ENCODE results near the gene LCE6A.

Gene LCE6A

GRCh38 chr1:152860129-152860528 lies 17.5 kb downstream of the LCE6A start:
- TF ChIP-seq ZNF274 (IDR thresholded peaks at IDR 0.05; ENCODE audit: low read depth, low read length): no peak
- no peak overlapping the region for H3K4me3 ChIP-seq (ENCODE audit: low read length)

- H3K4me3 ChIP-seq (ENCODE audit: low read length): no peak overlapping the region
- no peak for TF ChIP-seq ZNF274 (IDR thresholded peaks at IDR 0.05; ENCODE audit: low read depth, low read length)
Measured at GRCh38 chr1:152861374-152861773, 18.7 kb downstream of the LCE6A start.

GRCh38 chr1:152864443-152864842 lies 21.8 kb downstream of the LCE6A start:
- H3K4me3 ChIP-seq (ENCODE audit: low read length): no peak overlapping the region
- TF ChIP-seq ZNF274 (IDR thresholded peaks at IDR 0.05; ENCODE audit: low read depth, low read length): no peak

- no peak for TF ChIP-seq ZNF274 (IDR thresholded peaks at IDR 0.05; ENCODE audit: low read depth, low read length)
- no peak overlapping the region for H3K4me3 ChIP-seq (ENCODE audit: low read length)
Measured at GRCh38 chr1:152866321-152866720, 23.7 kb downstream of the LCE6A start.

- no peak overlapping the region for H3K4me3 ChIP-seq (ENCODE audit: low read length)
- TF ChIP-seq ZNF274 (IDR thresholded peaks at IDR 0.05; ENCODE audit: low read depth, low read length): no peak
Measured at GRCh38 chr1:152869808-152870419, 27.3 kb downstream of the LCE6A start.

GRCh38 chr1:152870831-152871730 lies 28.4 kb downstream of the LCE6A start:
- no peak for TF ChIP-seq ZNF274 (IDR thresholded peaks at IDR 0.05; ENCODE audit: low read depth, low read length)
- no peak overlapping the region; the same call in 1 of the 2 replicates for H3K4me3 ChIP-seq (ENCODE audit: low read length)

- no peak for TF ChIP-seq ZNF274 (IDR thresholded peaks at IDR 0.05; ENCODE audit: low read depth, low read length)
Measured at GRCh38 chr1:152871731-152872126, 29.1 kb downstream of the LCE6A start.

GRCh38 chr1:152873495-152873894 lies 30.8 kb downstream of the LCE6A start:
- no peak overlapping the region for H3K4me3 ChIP-seq (ENCODE audit: low read length)
- no peak for TF ChIP-seq ZNF274 (IDR thresholded peaks at IDR 0.05; ENCODE audit: low read depth, low read length)

More at GRCh38 chr1:152871731-152872126, 29.1 kb downstream of the LCE6A start:
- no peak overlapping the region; the same call in 1 of the 2 replicates for H3K4me3 ChIP-seq (ENCODE audit: low read length)

- H3K4me3 ChIP-seq (ENCODE audit: low read length): no peak overlapping the region
- TF ChIP-seq ZNF274 (IDR thresholded peaks at IDR 0.05; ENCODE audit: low read depth, low read length): no peak
Measured at GRCh38 chr1:152876827-152877226, 34.2 kb downstream of the LCE6A start.

- no peak within 1 kb of the TSS for H3K4me3 ChIP-seq (ENCODE audit: low read length)
- no peak for TF ChIP-seq ZNF274 (IDR thresholded peaks at IDR 0.05; ENCODE audit: low read depth, low read length)
Measured at GRCh38 chr1:152878042-152878441, 35.4 kb downstream of the LCE6A start, which contains the start of gene SMCP. Gene SMCP (plus strand): TSS chr1:152878322. CDS start chr1:152884423, 6,101 bp downstream.

GRCh38 chr1:152879559-152880198 lies 37.0 kb downstream of the LCE6A start:
- no peak overlapping the region for H3K4me3 ChIP-seq (ENCODE audit: low read length)
- TF ChIP-seq ZNF274 (IDR thresholded peaks at IDR 0.05; ENCODE audit: low read depth, low read length): no peak

GRCh38 chr1:152880316-152880715 lies 37.7 kb downstream of the LCE6A start:
- TF ChIP-seq ZNF274 (IDR thresholded peaks at IDR 0.05; ENCODE audit: low read depth, low read length): no peak
- no peak overlapping the region for H3K4me3 ChIP-seq (ENCODE audit: low read length)

- no peak for TF ChIP-seq ZNF274 (IDR thresholded peaks at IDR 0.05; ENCODE audit: low read depth, low read length)
- H3K4me3 ChIP-seq (ENCODE audit: low read length): no peak overlapping the region
Measured at GRCh38 chr1:152880907-152881306, 38.3 kb downstream of the LCE6A start.

GRCh38 chr1:152884085-152884484 lies 41.4 kb downstream of the LCE6A start:
- no peak for TF ChIP-seq ZNF274 (IDR thresholded peaks at IDR 0.05; ENCODE audit: low read depth, low read length)
- H3K4me3 ChIP-seq (ENCODE audit: low read length): no peak overlapping the region

All from GM08714 (cell line).